Measurements from ENCODE around the gene DMD. TPM values are rescaled to one million over a fixed set of nuclear protein-coding genes. Genes with fewer than 3 reads are reported as not detected.
"Not testable (repeated sequence)": the region's sequence is repeated elsewhere in the genome, so short reads cannot be mapped to it uniquely, and the experiment has no call there.

DMD gene
- total RNA-seq, 1 donor from 2014 or later, result 61.6 TPM

DNA sequence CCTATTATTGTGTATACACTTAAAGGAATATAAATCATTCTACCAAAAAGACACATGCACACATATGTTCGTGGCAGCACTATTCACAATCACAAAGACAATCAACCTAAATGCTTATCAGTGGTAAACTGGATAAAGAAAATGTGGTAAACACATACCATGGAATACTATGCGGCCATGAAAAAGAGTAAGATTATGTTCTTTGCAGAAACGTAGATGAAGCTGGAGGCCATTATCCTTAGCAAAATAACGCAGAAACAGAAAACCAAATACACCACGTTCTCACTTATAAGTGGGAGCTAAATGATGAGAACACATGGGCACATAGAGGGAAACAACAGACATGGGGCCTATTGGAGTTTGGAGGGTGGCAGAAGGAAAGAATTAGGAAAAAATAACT is 593.2 kb downstream of the DMD start:
- DNase-seq (ENCODE audit: low spot score), result no peak

DNA sequence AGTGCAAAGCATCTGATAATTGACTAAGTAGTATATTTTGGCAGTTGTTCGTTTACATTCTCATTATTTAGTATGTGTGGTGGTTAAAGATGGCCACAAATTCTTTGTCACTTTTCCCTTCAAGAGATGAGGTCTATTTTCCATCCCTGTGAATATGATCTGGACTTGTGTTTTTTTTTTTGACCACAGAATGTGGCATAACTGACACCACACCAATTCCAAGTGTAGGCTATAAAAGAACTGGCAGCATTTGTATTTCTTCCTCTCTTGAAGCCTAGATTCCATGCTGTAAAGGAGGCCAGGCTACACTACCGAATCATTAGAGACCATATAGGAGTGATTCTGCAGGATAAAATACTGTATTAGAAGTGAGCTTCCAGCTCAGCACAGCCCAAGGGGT is 596.6 kb downstream of the DMD start:
- no peak for DNase-seq (ENCODE audit: low spot score)

DNA sequence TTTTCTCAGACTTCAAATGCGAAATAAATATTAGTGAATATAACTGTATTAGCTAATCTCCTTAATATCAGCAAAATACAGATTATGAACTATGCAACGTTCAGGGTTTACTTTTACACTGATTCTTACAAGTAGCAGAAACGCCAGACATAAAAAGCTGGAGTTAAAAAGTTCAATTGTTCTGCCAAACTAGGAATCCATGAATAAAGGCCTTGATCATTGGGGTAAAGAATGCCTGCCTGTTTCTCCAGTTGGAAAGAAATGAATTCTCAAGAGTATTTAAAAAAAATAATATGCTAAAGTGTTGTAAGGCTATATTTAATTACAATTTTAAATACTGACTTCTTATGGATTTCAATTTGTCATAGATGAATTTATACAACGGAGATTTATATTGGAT is 612.2 kb downstream of the DMD start:
- DNase-seq (ENCODE audit: low spot score), result no peak

DNA sequence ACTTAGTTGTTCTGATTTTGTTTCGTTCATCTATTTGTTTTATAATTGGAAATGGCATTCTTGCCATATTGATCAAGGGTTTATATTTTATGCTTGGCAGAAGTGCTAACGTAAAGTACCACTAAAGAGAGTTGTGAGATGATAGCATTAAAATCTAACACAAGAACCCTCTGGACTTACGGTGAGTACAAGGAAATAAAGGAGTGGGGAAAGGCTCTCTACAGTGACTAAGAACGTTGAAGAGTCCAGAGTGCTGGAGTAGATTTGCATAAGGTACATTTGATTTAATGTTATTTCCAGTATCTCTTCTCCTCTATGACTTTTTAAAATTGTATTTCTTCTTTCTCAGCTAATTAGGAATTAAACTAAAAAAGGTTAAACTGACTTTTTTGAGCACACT is 612.6 kb downstream of the DMD start:
- no peak for DNase-seq (ENCODE audit: low spot score)

DNA sequence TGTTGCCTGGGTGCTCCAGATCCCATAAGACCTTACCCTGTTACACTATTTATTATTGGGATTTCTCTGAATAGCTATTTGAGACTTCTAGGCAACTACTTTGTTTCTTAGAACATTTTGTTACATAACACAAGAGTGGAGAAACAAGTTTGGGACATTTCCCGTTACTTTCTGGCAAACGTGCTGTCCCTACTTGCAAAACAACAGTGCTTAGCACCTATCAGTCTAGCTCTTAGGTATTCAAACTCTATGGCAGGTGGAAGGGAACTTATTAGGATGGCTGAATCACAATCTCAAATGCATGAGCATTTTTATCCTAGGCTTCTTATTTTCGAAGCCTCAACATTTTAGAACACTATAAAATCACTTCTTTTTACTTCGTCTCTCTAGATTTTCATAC is 613.6 kb downstream of the DMD start:
- no peak for DNase-seq (ENCODE audit: low spot score)

DNA sequence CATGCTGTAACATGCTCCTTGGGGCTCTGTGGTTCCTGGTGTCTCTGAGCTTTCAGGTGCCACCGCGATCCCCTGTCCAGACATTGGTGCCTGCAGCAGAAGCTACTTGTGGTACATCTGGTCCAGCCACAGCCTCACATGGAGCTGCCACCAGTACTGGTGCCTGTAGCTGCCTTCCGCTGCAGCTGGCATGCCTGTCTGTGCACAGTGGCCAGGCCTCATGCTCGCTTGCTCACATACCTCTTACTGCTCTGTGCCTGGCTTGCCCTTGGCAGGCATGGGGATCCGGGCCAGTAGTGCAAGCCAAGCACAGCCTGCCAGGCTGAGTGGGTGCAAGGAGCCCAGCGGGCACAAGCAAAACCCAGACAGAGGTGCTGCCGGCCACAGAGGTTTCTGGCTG is 618.6 kb downstream of the DMD start:
- DNase-seq (ENCODE audit: low spot score), result no peak

DNA sequence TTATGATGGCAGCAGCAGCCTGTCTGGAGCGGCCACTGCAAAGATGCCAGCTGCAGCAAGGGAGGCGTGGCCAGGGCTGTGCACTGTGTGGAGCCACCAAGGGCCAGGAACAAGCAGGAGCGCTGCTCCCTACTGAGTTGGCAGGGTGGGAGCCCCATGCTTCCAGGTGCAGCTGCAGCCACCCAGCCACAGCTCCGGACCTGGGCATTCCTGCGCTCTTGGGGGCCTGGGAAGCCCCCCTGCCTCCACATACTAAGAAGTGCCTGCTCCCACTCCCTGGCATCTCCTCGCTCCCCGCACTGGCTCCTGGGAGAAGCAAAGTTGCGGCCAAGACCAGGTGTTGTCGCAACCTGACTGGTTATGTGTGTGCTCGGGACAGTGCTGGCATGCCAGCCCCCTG is 619.8 kb downstream of the DMD start:
- no peak for DNase-seq (ENCODE audit: low spot score)

DNA sequence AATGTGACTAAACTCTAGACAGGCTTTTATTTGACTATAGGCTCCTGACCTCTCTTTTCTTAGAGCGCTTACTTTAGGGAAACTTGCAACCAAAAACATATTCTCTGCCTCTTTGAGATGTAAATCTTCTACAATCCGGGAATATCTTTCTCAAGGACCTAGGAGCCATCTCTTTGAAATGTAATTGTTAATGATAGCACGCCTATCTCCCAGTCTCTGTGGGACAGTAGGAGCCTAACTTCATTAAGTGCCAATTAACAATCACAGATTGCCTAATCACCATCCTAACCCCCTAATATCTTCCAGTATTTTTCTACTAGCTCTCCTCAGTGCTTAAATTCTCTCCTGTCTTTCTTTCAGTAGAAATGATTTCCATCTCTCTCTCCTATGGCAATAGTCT is 628.6 kb downstream of the DMD start:
- no peak for DNase-seq (ENCODE audit: low spot score)

DNA sequence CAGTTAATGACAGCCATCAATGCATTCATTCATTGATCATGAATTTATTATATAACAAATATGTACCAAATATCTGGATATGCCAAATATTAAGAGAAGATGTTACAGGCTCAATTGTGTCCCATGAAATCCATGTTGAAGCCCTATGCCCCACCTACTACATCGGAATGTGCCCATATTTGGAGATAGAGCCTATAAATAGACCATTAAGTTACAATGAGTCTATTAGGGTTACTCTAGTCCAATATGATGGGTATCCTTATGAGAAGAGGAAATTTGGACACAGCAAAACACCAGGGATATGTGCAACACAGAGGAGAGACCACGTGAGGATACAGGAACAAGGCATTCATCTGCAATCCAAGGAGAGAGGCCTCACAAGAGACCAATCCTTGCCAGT is 634.5 kb downstream of the DMD start:
- no peak for DNase-seq (ENCODE audit: low spot score)

DNA sequence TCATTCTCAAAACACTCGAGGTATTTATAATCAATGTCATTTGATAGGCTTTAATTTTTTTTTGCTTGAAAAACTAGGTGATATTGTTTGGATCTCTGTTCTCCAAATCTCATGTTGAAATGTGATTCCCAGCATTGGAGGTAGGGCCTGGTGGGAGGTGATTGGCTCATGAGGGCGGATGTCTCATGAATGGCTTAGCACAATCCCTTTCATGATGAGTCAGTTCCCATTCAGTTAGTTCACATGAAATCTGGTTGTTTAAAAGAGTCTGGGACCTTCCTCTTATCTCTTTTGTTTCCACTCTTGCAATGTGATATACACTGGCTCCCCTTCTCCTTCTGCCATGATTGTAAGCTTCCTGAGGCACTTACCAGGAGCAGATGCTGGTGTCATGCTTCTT is 638.7 kb downstream of the DMD start:
- DNase-seq (ENCODE audit: low spot score), result no peak

DNA sequence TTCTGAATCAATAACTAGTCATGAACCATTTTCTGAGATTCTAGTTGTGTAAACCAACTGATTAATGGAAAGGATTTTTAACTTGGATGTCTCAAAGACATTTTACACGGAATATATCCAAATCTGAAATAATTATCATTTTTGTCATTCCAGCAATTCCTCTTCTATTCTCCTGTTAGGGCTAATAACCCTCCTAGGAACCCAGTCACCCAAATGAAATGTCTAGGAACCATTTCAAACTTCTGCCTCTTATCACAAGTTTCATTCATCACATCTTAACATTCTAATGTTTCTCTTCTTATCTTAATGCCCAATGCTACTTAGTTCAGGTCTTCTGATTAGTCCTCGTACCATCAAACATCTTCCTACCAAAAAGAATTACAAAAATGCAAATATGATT is 639.8 kb downstream of the DMD start:
- DNase-seq (ENCODE audit: low spot score), result no peak

DNA sequence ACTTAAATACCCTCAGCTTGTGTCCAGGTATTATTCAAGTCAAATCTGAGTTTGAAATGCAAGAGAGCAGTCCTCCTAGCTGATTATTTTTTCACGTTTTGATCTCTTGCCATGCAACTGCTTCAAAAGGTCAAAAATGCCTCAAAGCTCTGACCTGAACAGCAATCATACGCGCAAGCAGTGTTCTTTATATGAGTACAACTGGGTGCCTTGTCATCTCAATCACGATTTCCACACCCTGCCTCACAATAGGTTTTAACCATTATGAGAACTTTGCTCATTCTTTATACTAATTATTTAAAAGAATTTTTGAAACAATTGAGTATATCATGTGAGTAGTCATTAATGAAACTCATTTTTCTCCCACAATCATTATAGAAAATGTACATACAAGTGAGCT is 649.1 kb downstream of the DMD start:
- no peak for DNase-seq (ENCODE audit: low spot score)

DNA sequence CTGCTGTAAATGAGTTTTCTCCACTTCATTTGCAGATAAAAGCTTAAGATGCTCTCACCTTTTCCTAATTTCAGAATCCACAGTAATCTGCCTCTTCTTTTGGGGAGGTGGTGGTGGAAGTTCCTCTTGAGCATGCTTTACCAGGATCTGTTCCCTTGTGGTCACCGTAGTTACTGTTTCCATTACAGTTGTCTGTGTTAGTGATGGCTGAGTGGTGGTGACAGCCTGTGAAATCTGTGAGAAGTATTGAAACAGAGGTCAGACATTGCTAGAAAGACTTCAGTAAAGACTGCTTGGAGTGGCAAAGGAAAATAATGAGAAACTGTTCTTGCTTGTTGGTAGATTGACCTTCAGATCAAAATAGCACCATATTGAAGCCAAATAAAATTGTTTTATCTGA is 666.2 kb downstream of the DMD start:
- no peak for DNase-seq (ENCODE audit: low spot score)

DNA sequence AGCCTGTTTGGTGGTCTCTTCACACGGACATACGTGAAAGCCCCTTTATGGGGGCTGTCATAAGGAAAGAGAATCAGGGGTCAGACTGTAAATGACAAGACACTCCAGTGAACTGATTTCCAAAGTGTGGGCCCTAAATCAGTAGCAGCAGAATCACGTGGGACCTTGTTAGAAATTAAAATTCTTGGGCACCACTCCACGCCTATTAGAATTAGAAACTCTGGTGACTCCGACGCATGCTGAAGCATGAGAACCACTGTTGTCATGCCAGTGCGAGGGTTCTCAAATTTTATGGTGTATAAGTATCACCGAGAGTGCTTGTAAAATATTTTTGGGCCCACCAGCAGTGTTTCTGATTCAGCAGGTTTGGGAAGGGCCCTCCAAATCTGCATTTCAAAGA is 672.8 kb downstream of the DMD start:
- no peak for DNase-seq (ENCODE audit: low spot score)

DNA sequence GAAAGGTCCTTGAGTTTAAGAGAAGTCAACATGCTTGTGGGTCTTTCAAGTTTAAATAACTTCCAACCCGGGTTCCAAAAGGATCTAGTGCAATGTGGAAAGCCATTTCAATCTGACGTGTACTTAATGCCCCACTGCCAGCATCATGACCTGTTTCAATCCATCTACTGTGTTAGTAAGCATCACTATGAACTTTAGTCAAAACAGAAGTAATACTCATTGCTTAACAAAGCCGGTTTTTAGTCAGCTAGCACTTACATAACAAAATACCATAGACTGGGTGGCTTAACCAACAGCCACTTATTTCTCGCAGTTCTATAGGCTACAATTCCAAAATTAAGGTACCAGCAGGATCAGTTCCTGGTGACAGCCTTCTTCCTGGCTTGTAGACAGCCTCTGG is 677.5 kb downstream of the DMD start:
- no peak for DNase-seq (ENCODE audit: low spot score)

DNA sequence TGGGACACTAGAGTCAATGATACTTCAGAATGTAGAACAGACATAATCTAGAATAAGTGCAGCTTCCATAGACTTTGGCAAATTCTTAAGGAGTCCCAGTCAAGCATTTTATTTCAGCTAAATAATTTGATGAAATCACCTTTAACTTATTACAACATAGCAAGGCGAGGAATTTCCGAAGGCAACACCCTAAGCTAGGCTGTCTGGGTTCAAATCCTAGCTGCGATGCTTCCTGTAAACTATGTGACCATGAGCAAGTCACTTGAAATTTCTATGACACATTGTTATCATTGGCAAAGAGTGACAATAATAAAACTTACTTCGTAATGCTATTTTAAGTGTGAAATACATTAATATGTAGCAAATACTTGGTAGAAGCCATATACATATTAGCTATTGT is 679.1 kb downstream of the DMD start:
- DNase-seq (ENCODE audit: low spot score), result no peak

DNA sequence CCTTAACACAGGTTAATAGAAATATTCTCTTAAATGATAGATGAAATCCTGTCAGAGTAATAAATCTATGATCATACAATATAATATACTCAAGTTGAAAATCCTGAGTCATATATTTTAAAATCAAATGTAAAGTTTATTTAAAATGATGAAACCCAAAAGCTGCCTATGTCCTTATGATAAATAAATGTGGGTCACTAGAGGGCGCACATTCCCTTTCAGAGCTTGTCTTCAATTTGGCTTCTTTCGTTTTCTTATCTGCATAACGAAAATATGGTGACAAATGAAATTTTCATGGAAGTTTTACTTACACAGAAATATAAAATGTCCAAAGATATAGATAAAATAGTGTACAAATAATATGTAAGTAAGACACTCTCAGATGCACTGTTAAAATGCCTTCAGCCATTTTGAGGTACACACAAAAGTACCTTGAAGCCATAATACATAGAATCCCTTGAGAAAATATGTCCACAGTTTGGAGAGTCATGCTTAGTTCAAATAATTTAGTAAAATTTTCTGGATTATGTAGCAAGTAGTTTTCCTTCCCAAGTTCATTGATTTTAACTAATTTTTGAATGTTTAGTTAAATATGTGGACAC is 680.4 kb downstream of the DMD start:
- no peak for DNase-seq (ENCODE audit: low spot score)

DNA sequence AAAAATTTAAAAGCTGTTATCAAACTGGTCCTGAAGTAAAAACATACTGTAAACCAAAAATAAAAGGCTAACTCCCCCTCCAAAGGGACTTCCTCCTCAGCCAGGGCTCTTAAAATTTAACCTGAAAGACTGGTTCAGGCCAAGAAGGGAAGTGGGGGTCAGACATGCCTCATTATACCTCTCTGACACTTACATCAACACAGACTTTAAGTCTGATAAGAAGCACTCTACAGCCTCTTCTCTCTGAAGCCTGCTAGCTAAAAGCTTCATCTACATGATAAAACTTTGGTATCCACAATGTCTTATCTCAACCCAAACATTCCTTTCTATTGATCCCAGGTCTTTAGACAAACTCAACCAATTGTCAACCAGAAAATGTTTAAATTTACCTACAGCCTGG is 682.9 kb downstream of the DMD start:
- not testable (repeated sequence) for DNase-seq (ENCODE audit: low spot score)

DNA sequence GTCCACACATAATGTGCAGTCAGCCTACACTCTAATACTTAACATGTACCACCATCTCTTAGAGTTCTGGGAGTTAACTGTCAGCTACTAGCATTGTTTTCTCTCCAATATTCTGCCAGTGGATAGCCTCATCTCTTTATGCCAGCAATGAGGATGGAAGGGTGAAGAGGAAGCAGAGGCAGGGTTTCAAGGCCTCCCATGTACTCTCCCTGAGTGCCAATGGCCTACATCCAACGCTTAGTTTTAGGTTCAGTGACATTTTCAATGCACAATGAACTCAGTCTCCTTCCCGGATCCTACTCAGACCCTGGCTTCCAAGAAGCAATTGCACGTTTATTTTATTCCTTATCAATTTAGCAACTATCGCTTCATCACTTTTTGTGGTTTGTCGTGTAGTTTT is 686.1 kb downstream of the DMD start:
- no peak for DNase-seq (ENCODE audit: low spot score)

DNA sequence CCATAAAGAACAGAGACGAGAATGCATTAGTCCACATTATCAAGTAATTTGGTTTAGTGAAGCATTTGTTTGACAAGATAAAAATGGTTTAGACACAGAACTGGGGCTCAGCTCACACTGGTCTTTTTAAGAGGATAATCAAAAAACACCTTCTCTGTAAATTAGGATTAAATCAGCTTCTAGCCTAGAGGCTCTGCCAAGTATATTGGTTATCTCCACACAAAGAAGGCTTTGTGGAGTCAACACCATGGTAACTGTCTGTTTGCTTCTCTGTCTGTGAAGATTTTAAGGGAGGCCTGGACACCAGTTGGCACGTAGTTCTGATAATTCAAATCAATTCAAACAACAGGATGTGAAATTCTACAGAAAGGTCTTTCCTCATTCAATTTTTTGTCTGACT is 687.0 kb downstream of the DMD start:
- DNase-seq (ENCODE audit: low spot score), result no peak

DNA sequence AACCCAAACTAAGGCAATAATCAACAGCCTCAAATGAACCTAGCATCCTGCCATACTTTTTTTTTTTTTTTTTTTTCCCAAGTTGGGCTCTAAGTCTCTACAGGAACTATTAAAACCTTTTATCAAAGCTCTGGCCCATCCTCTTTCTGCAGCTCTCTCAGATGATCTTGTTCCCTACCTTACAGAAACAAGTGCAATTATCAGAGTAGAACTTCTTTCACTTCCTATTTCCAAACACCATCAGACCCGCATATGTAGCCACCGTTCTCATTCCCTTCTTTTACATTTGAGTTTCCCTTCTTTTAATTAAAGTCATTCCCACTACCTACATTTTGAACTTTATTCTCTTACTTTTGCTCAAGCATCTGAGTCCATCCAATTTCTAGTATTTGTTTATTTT is 690.6 kb downstream of the DMD start:
- no peak for DNase-seq (ENCODE audit: low spot score)

DNA sequence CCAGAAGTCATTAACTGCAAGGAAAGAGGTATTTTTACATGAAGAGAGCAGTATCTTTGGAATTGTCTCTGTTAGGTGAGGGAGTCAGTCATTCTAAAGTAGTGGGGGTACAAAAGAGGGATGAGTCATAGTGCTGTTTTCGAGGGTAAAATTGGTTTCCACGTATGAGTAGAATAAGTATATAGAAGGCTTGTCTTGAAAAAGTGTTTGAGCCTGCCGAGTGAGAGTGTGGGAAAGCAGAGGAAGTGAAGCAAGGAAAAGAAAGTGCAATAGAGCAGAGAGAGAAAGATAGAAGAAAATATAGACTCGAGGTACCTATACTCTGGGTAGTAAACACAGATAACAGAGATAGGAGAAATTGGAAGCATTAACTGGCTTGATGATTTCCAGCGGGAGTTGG is 696.4 kb downstream of the DMD start:
- DNase-seq (ENCODE audit: low spot score), result no peak

DNA sequence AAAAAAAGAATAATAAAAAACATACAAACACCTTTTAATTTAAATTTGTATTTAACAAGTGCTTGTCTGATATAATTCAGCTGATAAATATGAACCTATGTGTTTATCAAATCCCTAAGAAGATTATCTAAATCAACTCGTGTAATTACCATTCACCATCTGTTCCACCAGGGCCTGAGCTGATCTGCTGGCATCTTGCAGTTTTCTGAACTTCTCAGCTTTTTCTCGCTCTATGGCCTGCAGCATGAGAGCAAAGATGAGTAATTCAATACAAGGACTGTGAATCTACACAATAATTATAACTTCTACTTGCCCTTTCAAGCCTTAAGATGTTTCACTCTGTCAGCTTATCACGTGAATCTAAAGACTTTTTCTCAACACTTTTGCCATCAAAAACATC is 709.7 kb downstream of the DMD start:
- DNase-seq (ENCODE audit: low spot score), result no peak

DNA sequence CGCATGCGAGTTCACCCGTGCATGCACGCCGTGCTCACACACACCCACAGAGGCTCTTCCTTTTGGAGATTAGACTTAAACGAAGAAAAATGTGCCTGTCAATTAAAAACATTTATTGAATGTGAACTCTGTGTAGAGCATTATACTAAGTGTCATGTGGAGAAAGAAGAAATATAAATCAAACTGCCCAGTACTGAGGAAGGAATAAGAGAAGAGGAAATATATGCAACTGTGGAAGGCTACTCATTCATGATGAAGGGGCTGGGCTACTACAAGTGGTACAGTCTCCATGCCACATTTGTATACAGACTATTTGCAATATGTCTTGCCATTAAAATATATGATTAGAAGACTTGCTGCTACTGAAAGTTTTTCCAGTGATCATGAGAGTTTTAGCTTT is 714.7 kb downstream of the DMD start:
- DNase-seq (ENCODE audit: low spot score), result no peak

DNA sequence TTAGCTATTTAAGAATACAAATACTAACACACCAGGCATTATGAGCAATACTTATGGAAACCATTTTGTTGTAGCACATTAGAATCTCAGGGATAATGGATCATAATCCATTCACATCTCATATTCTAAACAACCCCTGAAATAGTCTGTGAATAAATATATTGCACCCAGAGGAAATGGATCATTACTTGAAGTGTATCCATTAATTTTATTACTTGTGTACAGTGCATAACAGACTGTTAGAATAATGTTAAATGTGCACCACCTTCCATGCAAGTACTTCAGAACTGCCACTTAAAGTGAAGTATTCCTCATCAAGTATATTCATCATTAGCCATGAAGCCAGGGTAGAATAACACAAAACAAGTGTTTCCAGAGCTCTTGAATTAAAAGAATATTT is 715.5 kb downstream of the DMD start:
- DNase-seq (ENCODE audit: low spot score), result no peak

All from ureter (tissue), 1 donor.